PC-3 (cell line): ENCODE data around the gene ADAMTS3.

Experiments
- EZH2 ChIP-seq: fragments of 300-600 bp; sonication (generic); IDR thresholded peaks from one replicate; pipeline ENCODE4 v1.6.1; 2017; ENCODE audit warnings: antibody characterized with exemption, mild to moderate bottlenecking, low read length; ENCODE audit not compliant: unreplicated experiment
- TF ChIP-seq, protein P1 (sequence below): fragments of 300-600 bp; sonication (generic); conservative IDR thresholded peaks from 2 replicates; pipeline ENCODE4 v1.5.1; 2017; ENCODE audit warnings: antibody characterized with exemption, low read depth, mild to moderate bottlenecking, low read length

DNA sequence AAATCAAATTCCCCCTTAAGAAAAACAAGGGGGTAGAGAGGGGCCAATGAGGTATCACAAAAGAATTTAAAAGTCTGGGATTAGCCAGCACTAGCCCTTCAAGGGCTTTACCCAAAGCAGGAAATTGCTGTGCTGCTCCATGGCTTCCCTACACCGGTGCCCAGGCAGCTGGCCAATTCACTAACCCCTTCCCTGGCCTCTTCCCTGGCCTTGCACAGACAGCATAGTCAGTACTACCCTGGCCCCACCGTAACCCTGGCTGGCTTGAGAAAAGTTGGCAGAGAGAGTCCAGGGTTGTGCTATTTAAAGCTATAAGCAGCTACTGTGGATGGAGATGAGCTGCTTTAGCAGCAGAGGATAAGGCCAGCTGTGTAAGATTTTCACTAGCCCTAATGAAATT is 43.1 kb downstream of the ADAMTS3 start:
- TF ChIP-seq, protein P1, sequence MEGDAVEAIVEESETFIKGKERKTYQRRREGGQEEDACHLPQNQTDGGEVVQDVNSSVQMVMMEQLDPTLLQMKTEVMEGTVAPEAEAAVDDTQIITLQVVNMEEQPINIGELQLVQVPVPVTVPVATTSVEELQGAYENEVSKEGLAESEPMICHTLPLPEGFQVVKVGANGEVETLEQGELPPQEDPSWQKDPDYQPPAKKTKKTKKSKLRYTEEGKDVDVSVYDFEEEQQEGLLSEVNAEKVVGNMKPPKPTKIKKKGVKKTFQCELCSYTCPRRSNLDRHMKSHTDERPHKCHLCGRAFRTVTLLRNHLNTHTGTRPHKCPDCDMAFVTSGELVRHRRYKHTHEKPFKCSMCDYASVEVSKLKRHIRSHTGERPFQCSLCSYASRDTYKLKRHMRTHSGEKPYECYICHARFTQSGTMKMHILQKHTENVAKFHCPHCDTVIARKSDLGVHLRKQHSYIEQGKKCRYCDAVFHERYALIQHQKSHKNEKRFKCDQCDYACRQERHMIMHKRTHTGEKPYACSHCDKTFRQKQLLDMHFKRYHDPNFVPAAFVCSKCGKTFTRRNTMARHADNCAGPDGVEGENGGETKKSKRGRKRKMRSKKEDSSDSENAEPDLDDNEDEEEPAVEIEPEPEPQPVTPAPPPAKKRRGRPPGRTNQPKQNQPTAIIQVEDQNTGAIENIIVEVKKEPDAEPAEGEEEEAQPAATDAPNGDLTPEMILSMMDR = no peak
- TF ChIP-seq EZH2 = no peak
